Right cardiac atrium (tissue), 5 donors: ENCODE data around the gene HID1. TPM values are rescaled to one million over a fixed set of nuclear protein-coding genes. Genes with fewer than 3 reads are reported as not detected.
"Not testable (repeated sequence)": the region's sequence is repeated elsewhere in the genome, so short reads cannot be mapped to it uniquely, and the experiment has no call there.

Experiments
- ATAC-seq, 2 donors: fragments of 200-7000 bp; cut with Tn5 transposase; one replicate each; pipeline versions ENCODE4 v1.8.0 to v1.9.1; 2020; ENCODE audit warnings: moderate library complexity in 2 of 2, mild to moderate bottlenecking in 1 of 2
- DNase-seq, 3 donors: peaks; one replicate each; pipeline ENCODE4 v3.0.0-alpha.2; 2020
- H3K27ac ChIP-seq: one replicate; pipeline ENCODE4 v1.5.1; 2013; ENCODE audit warnings: mild to moderate bottlenecking, low read length, control low read depth, moderate library complexity
- H3K27me3 ChIP-seq: one replicate; pipeline ENCODE4 v1.6.1; 2013; ENCODE audit not compliant: control insufficient read depth, insufficient read depth
- H3K4me1 ChIP-seq: one replicate; pipeline ENCODE4 v1.6.1; 2013; ENCODE audit warnings: low read length; ENCODE audit not compliant: control insufficient read depth, insufficient read depth
- H3K4me3 ChIP-seq: one replicate; pipeline ENCODE4 v1.5.1; 2013; ENCODE audit warnings: low read length, control low read depth
- H3K9me3 ChIP-seq: one replicate; pipeline ENCODE4 v1.6.1; 2013; ENCODE audit warnings: low read length; ENCODE audit not compliant: control insufficient read depth
- WGBS: extraction: QIAGEN DNeasy Blood & Tissue Kit; methylation state at CpG from one replicate; pipeline ENCODE4 v1.1.7; 2013; 5-methylcytosine and 5-hydroxymethylcytosine counted together
- intact Hi-C, 4 donors: fragments of 100-400 bp; cut with DNase I; formaldehyde crosslinking; loops; one replicate each; pipeline versions ENCODE4 v1.11.0 to v1.14.0; 2022 to 2023
- polyA plus RNA-seq: library from polyadenylated mRNA; stranded (reverse); fragments of 200-250 nt; gene quantifications from one replicate; pipeline ENCODE4 v1.2.3, GENCODE V29; 2013
- total RNA-seq, 4 donors: library from RNA; stranded (reverse); fragmentation: NEBNext Ultra II Directional; extraction: Animal tissue kit (Norgen Biotek cat#: 25700); gene quantifications; one replicate each; pipeline ENCODE4 v1.2.1, GENCODE V29; 2021
- donor health status: healthy with polysubstance abuse.
- donor health status: DM: no; HTN: yes; CAD: no.
- donor health status: DM: no; HTN: no; CAD: no.
- donor health status: DM: no; HTN: yes; CAD: no; lungs with severe emphysema.
- donor health status: DM: yes; HTN: yes; CAD: no.

The HID1 gene
- total and polyA plus RNA-seq, 5 donors, result 6.5 to 12.0 (median 11.5) TPM

DNA sequence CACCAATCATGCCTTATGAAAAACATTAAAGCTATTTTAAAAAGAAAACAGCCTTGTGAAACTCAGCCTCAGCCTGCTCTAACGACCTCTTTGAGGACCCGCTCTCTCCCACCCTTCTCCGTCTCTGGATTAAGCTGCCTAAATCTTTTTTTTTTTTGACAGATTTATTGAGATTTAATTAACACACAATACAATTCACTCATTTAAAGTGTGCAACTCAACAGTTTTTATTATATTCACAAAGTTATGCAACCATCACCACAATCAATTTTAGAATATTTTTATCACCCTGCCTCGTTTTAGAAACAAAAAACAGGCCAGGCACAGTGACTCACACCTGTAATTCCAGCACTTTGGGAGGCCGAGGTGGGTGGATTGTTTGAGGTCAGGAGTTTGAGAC, 23.3 kb upstream of the HID1 start:
- DNase-seq (no peak), ATAC-seq (no peak)
- Histone ChIP-seq H3K9me3 (no peaks in the 10 kb centered on the region), H3K4me3 (no peak overlapping the region), H3K4me1 (peaks cover 9% of the 10 kb centered on the region), H3K27ac (no peak overlapping the region), H3K27me3 (no peaks in the 10 kb centered on the region)
- WGBS, result 84% methylated on average over 5 of the region's 5 CpGs
- intact Hi-C loops, result no loop called here

DNA sequence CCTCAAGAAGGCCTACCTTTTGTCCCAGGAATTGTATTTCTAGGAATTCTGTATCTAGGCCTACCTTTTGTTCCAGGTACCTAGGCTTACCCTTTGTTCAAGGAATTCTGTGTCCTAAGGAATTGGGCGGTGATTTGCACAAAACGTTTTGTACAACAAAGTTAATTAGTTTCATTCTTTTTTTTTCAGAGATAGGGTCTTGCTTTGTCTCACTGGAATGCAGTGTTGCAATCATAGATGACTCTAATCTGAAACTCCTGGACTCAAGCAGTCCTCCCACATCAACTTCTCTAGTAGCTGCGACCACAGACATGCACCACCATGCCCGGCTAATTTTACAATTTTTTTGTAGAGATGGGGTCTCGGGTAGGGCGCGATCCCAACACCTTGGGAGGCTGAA, 21.9 kb upstream of the HID1 start:
- peaks cover 15% of the 10 kb centered on the region for H3K4me1 ChIP-seq
- intact Hi-C loops, result no loop called here
- no peak overlapping the region for H3K4me3 ChIP-seq
- ATAC-seq, result no peak
- 82% methylated on average over 7 of the region's 7 CpGs for WGBS
- H3K27me3 ChIP-seq, result no peaks in the 10 kb centered on the region
- no peaks in the 10 kb centered on the region for H3K9me3 ChIP-seq
- no peak overlapping the region for H3K27ac ChIP-seq
- DNase-seq, result no peak

DNA sequence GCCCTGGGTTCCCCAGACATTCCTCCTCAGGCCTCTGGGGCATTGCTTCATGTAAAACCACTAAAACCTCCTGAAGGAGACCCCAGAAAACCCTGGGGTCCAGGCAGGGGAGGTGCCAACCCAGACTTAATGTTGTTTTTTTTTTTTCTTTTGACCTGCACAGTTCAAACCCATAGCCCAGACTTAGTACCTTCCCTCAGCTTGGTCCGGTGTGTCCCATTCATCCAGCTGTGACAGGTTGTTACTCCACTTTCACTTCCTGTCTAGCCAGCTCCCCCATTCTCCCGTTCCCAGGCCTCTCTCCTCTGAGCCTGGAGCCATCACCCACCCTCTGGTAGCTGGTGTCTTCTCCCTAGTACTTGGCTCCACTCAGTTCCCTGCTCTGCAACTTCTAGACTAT, 19.7 kb upstream of the HID1 start:
- no peak for ATAC-seq

DNA sequence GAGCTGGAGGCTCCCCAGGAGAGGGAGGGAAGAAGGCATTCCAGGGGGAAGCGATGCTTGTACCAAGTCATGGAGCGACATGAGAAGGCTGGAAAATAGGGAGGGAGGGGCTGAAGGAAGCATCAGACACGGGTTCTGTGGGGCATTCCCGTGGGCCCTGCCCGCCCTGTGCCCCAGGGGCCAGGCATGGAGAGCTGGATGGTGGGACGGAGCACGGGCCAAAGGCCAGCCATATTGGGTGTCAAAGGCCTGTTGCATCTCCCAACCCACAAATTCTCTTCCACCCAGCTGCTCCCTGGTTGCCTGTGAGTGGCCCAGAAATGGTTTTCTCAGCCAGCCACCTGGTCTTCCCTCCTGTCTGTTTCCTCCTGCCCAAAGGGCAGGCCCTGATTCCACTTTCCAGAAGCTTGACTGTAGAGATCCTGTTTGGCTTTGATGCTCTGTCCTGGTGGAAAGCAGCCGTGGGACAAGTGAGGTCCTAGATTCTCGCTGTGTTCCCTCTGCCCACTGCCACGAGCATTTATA, 18.1 kb upstream of the HID1 start:
- ATAC-seq (no peak), DNase-seq (no peak)
- intact Hi-C loops, result no loop called here
- no peak overlapping the region for H3K4me3 ChIP-seq
- no peaks in the 10 kb centered on the region for H3K9me3 ChIP-seq
- peaks cover 16% of the 10 kb centered on the region for H3K4me1 ChIP-seq
- 88% methylated on average over 10 of the region's 10 CpGs for WGBS
- no peaks in the 10 kb centered on the region for H3K27me3 ChIP-seq
- no peak overlapping the region for H3K27ac ChIP-seq

More for the DNA sequence above, 19.7 kb upstream of the HID1 start:
- intact Hi-C loops, result no loop called here
- DNase-seq, result no peak
- Histone ChIP-seq H3K4me3 (no peak overlapping the region), H3K4me1 (peaks cover 16% of the 10 kb centered on the region), H3K27me3 (no peaks in the 10 kb centered on the region), H3K9me3 (no peaks in the 10 kb centered on the region), H3K27ac (peak overlapping the region; percentile 83)
- WGBS, result 59% methylated on average over 2 of the region's 2 CpGs

DNA sequence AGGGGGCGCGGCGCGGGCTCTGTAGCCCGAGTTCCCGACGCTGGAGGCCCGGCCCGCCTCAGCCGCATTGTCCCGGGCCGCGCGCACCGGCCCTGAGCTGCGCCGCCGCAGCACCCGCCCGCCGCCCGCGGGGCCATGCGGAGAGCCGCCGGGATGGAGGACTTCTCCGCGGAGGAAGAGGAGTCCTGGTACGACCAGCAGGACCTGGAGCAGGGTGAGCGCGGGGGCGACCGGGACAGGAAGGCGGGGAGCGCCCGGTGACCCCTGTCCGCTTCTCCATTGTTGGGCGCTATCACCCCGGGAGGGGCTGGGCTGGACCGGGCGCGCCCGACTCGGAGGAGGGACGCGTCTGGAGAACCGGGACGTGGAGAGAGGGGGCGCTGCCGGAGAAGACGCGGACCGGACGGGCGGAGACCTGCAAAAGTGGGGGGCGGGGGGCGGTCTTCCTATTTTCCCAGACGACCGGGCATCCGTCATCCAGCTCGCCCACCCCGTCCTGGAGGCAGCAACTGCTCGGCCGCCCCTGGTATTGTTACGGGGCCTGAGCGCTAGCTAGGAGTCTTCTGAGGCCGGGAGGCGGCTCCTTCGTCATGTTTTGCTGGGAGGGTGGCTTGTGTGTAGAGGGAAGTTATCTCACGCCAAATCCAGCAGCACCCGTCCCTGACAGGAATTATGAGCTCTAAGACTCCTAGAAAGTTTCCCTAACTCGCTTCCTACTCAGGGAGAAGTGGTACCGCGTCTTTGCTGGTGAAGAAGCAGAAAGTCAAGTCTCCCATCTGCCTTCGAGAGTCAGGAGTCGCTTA, 15.6 kb upstream of the HID1 start:
- ATAC-seq (peak; percentile 86), DNase-seq (peak; percentile 91 to 96 (median 95))
- peaks cover 16% of the 10 kb centered on the region for H3K4me1 ChIP-seq
- H3K27ac ChIP-seq, result peak overlapping the region; percentile 93
- peak overlapping the region; percentile 85 for H3K4me3 ChIP-seq
- intact Hi-C loops, result loop anchor here in 1 of 4 donors (10.0 kb wide), 1 partner anchor 47 kb away; no protein-coding TSS in a partner anchor
- WGBS, result under 1% methylated on average over 76 of the region's 76 CpGs
- H3K9me3 ChIP-seq, result no peaks in the 10 kb centered on the region
- no peaks in the 10 kb centered on the region for H3K27me3 ChIP-seq

DNA sequence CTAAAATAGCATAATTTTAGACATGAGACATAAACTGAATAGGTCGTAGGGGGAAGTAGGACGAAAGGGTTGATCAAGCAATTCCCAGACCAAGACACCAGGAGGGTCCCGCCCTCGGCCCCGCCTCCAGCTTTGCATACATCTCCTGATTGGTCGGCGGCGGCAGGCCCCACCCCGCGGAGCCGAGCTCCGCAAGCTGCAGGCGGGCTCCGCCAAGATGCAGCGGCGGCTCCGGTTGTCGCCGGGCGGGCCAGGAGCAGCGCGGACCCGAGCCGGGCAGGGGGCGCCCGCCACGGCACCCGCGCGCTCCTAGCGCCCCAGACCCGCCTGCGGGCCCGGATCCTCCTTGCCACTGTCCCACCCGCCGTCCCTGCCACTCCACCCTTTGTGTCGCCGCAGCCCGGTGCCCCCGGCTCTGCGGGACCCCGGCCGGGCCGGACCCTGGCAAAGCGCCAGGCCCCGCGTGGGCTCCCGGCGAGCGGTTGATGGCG, 14.9 kb upstream of the HID1 start, which contains the start of gene CDR2L:
Gene CDR2L (plus strand): TSS at position 215 of the 491 bp plus-strand sequence. CDS start 412 bp downstream, outside the sequence.
- DNase-seq (peak; percentile 98 to 100 (median 99)), ATAC-seq (peak; percentile 91 to 94)
- Histone ChIP-seq H3K4me3 (peak within 1 kb of the TSS; percentile 85), H3K27me3 (no peaks in the 10 kb centered on the region), H3K27ac (peak within 1 kb of the TSS; percentile 93), H3K4me1 (peaks cover 12% of the 10 kb centered on the region), H3K9me3 (no peaks in the 10 kb centered on the region)
- under 1% methylated on average over 50 of the region's 51 CpGs for WGBS
- intact Hi-C loops, result loop anchor here in 1 of 4 donors (10.0 kb wide), 1 partner anchor 47 kb away; no protein-coding TSS in a partner anchor

DNA sequence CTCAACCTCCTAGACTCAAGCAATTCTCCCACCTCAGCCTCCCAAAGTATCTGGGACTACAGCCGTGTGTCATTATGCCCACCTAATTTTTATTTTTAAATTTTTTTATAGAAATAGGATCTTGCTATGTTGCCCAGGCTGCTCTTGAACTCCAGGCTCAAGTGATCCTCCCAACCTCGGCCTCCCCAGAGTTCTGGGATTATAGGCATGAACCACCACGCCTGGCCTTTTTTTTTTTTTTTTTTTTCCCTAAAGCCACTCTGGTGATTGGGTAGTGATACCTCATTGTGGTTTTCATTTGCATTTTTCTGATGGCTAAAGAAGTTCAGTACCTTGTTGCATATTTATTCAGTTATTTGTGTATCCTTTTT, 13.6 kb upstream of the HID1 start:
- no peaks in the 10 kb centered on the region for H3K9me3 ChIP-seq
- H3K4me3 ChIP-seq, result no peak overlapping the region
- WGBS, result 95% methylated on average over 3 of the region's 3 CpGs
- H3K27ac ChIP-seq, result no peak overlapping the region
- no peaks in the 10 kb centered on the region for H3K27me3 ChIP-seq
- DNase-seq (no peak), ATAC-seq (no peak)
- intact Hi-C loops, result loop anchor here in 1 of 4 donors (10.0 kb wide), 1 partner anchor 49 kb away; no protein-coding TSS in a partner anchor
- H3K4me1 ChIP-seq, result peaks cover 17% of the 10 kb centered on the region

DNA sequence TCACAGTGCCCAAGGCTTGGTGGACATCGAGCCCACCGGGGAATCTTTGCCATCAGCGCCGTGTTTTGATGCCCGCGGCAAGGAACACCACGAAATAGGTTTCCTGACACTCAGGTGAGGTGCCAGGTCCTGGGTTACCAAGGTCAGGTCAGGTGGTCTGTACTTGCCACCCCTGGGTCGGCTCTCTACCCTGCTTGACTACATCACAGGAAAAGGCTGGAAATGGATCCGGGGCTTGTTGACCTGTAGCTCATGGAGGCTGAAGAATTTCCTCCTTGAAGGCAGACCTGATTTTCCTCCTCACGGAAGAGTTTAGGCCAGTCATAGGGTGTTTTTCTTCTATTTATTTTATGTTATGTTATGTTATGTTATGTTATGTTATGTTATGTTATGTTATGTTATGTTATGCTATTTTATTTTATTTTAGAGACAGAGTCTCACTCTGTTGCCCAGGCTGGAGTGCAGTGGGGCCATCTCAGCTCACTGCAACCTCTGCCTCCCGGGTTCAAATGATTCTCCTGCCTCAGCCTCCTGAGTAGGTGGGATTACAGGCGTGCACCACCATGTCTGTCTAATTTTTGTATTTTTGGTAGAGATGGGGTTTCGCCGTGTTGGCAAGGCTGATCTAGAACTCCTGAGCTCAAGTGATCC, 10.2 kb upstream of the HID1 start:
- not testable (repeated sequence) for H3K27me3 ChIP-seq, H3K4me1 ChIP-seq, H3K9me3 ChIP-seq, DNase-seq
- H3K4me3 ChIP-seq, result peak overlapping the region; percentile 35
- intact Hi-C loops, result loop anchor here in 1 of 4 donors (10.0 kb wide), 1 partner anchor 52 kb away; no protein-coding TSS in a partner anchor
- WGBS, result 34% methylated on average over 14 of the region's 14 CpGs
- peak overlapping the region; percentile 69 for H3K27ac ChIP-seq
- peak; percentile 1 to 4 for ATAC-seq

DNA sequence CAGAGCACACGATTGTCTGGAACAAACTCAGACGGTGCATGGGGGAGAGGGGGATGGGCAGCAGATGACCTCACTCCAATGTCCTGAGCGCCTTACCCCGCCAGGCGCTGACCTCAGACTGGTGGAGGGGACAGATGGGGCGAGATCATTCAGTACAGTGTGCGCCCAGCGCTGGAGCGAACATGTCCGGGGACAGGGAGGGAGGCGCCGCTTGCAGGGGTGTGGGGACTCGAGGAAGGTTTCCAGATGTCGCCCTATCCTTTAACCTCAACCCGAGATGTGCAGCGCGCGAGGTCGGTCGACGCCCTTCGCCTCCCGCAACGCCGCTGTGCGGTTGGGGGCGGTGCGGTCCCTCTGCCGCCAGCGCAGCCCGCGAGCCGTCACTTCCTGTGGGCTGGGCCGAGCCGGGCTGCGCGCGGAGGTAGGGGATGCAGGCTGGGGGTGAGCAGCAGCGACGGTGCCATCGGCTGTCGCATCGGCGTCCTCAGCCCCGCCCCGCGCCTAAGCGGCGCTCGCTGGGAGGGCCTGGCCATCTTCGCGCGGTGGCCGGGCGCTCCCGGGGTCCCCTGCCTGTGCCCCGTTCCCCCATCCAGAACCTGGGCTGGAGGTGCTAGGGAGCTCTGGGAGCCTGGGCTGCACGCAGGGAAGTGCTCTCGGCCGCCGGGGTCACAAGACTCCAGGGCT, 9.6 kb upstream of the HID1 start:
- ATAC-seq (peak; percentile 95 to 96), DNase-seq (peak; percentile 79 to 92 (median 90))
- intact Hi-C loops, result loop anchor here in 1 of 4 donors (10.0 kb wide), 1 partner anchor 53 kb away; no protein-coding TSS in a partner anchor
- Histone ChIP-seq H3K27me3 (no peaks in the 10 kb centered on the region), H3K27ac (peak overlapping the region; percentile 69), H3K9me3 (no peaks in the 10 kb centered on the region), H3K4me3 (peak overlapping the region; percentile 35), H3K4me1 (peaks cover 5% of the 10 kb centered on the region)
- WGBS, result under 1% methylated on average over 61 of the region's 61 CpGs

DNA sequence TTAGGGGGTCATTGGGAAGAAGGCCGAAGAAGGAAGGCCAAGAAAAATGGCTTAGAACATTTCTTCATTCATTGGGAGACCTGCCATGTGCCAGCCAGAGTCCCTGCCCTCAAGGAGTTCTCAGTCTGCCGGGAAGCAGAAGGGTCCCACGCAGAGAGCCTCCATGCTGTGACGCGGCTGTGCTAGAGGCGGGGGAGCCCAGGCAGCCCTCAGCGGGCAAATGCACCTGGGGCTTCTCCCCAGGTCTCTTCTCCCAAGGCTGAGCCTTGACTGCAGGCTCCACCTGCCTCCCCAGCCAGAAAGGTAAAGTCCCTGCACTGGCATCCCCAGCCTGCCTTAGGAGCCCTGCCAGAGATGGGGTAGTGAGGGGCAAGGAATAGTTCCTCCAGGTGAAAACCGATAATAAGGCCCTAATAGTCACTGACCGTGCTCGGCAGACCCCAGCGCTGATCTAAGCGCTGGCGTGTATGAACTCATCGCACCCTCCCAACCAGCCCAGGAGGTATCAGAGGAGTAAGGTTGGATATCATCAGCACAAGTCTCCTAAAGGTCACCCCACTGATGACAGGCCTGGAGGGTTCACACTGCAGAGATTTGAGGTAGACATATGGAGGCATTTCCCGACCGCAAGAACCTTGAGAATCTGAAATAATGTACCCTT, 8.9 kb upstream of the HID1 start:
- intact Hi-C loops, result loop anchor here in 1 of 4 donors (10.0 kb wide), 1 partner anchor 53 kb away; no protein-coding TSS in a partner anchor
- peaks cover 5% of the 10 kb centered on the region for H3K4me1 ChIP-seq
- ATAC-seq (peak; percentile 6 to 20), DNase-seq (no peak)
- no peaks in the 10 kb centered on the region for H3K9me3 ChIP-seq
- no peaks in the 10 kb centered on the region for H3K27me3 ChIP-seq
- 54% methylated on average over 16 of the region's 16 CpGs for WGBS
- peak overlapping the region; percentile 69 for H3K27ac ChIP-seq
- peak overlapping the region; percentile 35 for H3K4me3 ChIP-seq
